ENCODE measurements around the gene EIF3D.
A peak's percentile ranks its signal among the peaks of the same experiment; 100 is the strongest.

DNA sequence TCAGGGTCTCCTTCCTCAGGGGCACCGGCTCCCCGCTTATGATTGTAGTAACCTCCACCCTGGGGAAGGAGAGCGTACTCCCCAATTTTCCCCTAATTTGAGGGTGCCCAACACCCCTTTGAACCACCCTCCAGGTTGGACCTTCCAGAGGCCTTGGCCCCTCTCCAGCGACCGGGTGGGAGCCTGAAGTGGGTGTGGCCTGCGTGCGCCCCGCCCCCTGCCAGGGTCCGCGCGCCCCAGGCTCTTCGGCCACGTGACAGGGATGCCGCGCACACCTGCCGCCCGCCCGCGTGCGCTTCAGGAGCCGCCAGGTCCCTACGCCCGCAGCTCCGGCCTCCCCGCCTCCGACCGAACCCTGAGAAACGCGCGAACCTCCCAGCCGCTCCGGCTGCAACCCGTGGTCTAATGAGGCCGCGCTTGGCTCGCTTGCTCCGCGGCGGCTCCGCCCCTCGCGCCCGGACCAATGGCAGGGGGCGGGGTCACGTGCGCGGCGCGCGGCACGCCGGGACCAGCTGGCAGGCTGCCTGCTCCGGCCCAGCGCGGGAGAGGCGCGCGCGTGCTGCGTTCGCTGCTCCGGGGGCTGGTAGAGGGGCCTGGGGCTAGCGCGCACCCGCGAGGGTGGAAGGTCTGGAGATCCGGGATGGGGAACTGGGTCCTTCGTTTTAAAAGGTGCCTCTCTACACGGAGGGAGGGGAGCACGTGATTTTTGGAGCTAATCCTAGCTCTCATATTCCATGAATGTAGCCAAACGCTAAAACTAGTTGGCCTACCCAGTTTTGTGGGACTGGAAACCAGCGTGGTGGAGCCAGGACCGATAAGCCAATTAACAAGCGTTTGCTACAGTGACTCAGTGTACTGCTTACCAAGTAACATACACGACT, 22.1 kb downstream of the EIF3D start, which contains the start of gene FOXRED2:
- TF ChIP-seq BACH2 (CRISPR knock-in tag; IDR thresholded peaks at IDR 0.05; ENCODE audit: borderline replicate concordance) (no peak; the same call in 1 of the 2 replicates), ZFP30 (CRISPR knock-in tag; IDR thresholded peaks at IDR 0.05) (no peak), CSDC2 (CRISPR knock-in tag; IDR thresholded peaks at IDR 0.05) (peak; percentile 27; the same call in 1 of the 2 replicates), ARNTL (CRISPR knock-in tag; IDR thresholded peaks at IDR 0.05; ENCODE audit: borderline replicate concordance, low read depth) (peak; percentile 73; the same call in 1 of the 2 replicates), POU6F1 (CRISPR knock-in tag; IDR thresholded peaks at IDR 0.05; ENCODE audit: borderline replicate concordance, low read depth) (no peak)

All from SK-N-SH treated with all-trans-retinoic acid at 6 μM for 48 hours (cell line).